HepG2 (cell line): ENCODE measurements around the gene KLHL30.

Experiments used
- ATF3 ChIP-seq: sonication (generic); formaldehyde crosslinking; IDR thresholded peaks from 2 replicates; pipeline ENCODE4 v1.4.0; 2020; ENCODE audit warnings: missing genetic modification reagents
- CHCHD3 ChIP-seq: sonication (generic); formaldehyde crosslinking; IDR thresholded peaks from 2 replicates; pipeline ENCODE4 v1.8.0; 2022; ENCODE audit warnings: mild to moderate bottlenecking, missing genetic modification reagents, moderate library complexity
- CTCF ChIP-seq: sonication (generic); formaldehyde crosslinking; IDR thresholded peaks from 2 replicates; pipeline ENCODE4 v1.5.0; 2020; ENCODE audit warnings: mild to moderate bottlenecking, missing genetic modification reagents, moderate library complexity
- JUND ChIP-seq: sonication (generic); formaldehyde crosslinking; IDR thresholded peaks from 2 replicates; pipeline ENCODE4 v1.8.0; 2022; ENCODE audit warnings: mild to moderate bottlenecking, missing genetic modification reagents
- RARA ChIP-seq: IDR thresholded peaks from 2 replicates; pipeline ENCODE4 v1.6.1; 2016; ENCODE audit warnings: missing genetic modification reagents, missing compliant biosample characterization
- YY1 ChIP-seq: IDR thresholded peaks from 2 replicates; pipeline ENCODE4 v1.6.1; 2011; ENCODE audit warnings: low read length, low read depth, moderate library complexity, mild to moderate bottlenecking; ENCODE audit not compliant: insufficient read depth, insufficient replicate concordance
- ZNF232 ChIP-seq: sonication (generic); formaldehyde crosslinking; IDR thresholded peaks from 2 replicates; pipeline ENCODE4 v1.4.0; 2020; ENCODE audit warnings: missing genetic modification reagents, borderline replicate concordance
- ZNF780A ChIP-seq: sonication (generic); formaldehyde crosslinking; IDR thresholded peaks from 2 replicates; pipeline ENCODE4 v1.8.0; 2022; ENCODE audit warnings: mild to moderate bottlenecking, missing genetic modification reagents, moderate library complexity

- TF ChIP-seq ATF3 (CRISPR knock-in tag): no peak
- no peak for TF ChIP-seq ZNF232
- no peak for TF ChIP-seq CTCF (CRISPR knock-in tag)
- TF ChIP-seq CHCHD3 (CRISPR knock-in tag): no peak
- TF ChIP-seq JUND (CRISPR knock-in tag): no peak
- TF ChIP-seq RARA (CRISPR knock-in tag): no peak
- 0 out of 2 replicates have a peak, but pooled peaks have one; percentile 24 for TF ChIP-seq ZNF780A (CRISPR knock-in tag)
- no peak for TF ChIP-seq YY1
These were observed 11.7 kb upstream of the KLHL30 start for GRCh38 chr2:238126775-238127164.
